Suprapubic skin (tissue), 4 donors: ENCODE measurements around the gene PHETA1. TPM values are rescaled to one million over a fixed set of nuclear protein-coding genes. Genes with fewer than 3 reads are reported as not detected.

Experiments
- DNase-seq, 2 donors: peaks; one replicate each; pipeline ENCODE4 v3.0.0-alpha.2; 2019; ENCODE audit warnings: low spot score in 2 of 2
- H3K27ac ChIP-seq: fragments of 200-600 bp; sonication (generic); one replicate; pipeline ENCODE4 v1.5.1; 2019
- H3K27me3 ChIP-seq: fragments of 200-600 bp; sonication (generic); one replicate; pipeline ENCODE4 v1.5.1; 2019
- H3K36me3 ChIP-seq: fragments of 200-600 bp; sonication (generic); one replicate; pipeline ENCODE4 v1.5.1; 2019
- H3K4me1 ChIP-seq: fragments of 200-600 bp; sonication (generic); one replicate; pipeline ENCODE4 v1.5.1; 2019
- H3K4me3 ChIP-seq: fragments of 200-600 bp; sonication (generic); one replicate; pipeline ENCODE4 v1.5.1; 2019; ENCODE audit warnings: mild to moderate bottlenecking
- H3K9me3 ChIP-seq: fragments of 200-600 bp; sonication (generic); one replicate; pipeline ENCODE4 v1.5.1; 2019
- EP300 ChIP-seq: sonication (generic); formaldehyde crosslinking; IDR thresholded peaks from one replicate; pipeline ENCODE4 v1.6.1; 2017; ENCODE audit warnings: antibody characterized with exemption
- POLR2A ChIP-seq, 2 donors: fragments of 450-650 bp; IDR thresholded peaks; one replicate each; pipeline ENCODE4 v1.6.1; 2017; ENCODE audit warnings: antibody characterized with exemption in 2 of 2, mild to moderate bottlenecking in 2 of 2, moderate library complexity in 2 of 2
- POLR2AphosphoS5 ChIP-seq, 3 donors: sonication (generic); formaldehyde crosslinking; IDR thresholded peaks; one replicate each; pipeline ENCODE4 v1.6.1; 2017; ENCODE audit warnings: antibody characterized with exemption in 3 of 3
- WGBS: methylation state at CpG from one replicate; pipeline ENCODE4 v1.1.5; 2018; 5-methylcytosine and 5-hydroxymethylcytosine counted together
- total RNA-seq, 4 donors: library from RNA; depleted of rRNA; stranded (reverse); fragments of >200 nt; gene quantifications; one replicate each; pipeline ENCODE4 v1.1.0, GENCODE V29; 2016
- TF ChIP-seq, protein P1 (sequence below), 2 donors: fragments of 200-600 bp in 1 of 2; fragments of 450-650 bp in 1 of 2; sonication (generic) in 1 of 2; IDR thresholded peaks; one replicate each; pipeline ENCODE4 v1.5.1; 2016 to 2019; ENCODE audit warnings: antibody characterized with exemption in 2 of 2, mild to moderate bottlenecking in 1 of 2, moderate library complexity in 1 of 2

Gene PHETA1
- total RNA-seq, 4 donors from 2014 or later = 15.9 to 25.7 (median 23.2) TPM

DNA sequence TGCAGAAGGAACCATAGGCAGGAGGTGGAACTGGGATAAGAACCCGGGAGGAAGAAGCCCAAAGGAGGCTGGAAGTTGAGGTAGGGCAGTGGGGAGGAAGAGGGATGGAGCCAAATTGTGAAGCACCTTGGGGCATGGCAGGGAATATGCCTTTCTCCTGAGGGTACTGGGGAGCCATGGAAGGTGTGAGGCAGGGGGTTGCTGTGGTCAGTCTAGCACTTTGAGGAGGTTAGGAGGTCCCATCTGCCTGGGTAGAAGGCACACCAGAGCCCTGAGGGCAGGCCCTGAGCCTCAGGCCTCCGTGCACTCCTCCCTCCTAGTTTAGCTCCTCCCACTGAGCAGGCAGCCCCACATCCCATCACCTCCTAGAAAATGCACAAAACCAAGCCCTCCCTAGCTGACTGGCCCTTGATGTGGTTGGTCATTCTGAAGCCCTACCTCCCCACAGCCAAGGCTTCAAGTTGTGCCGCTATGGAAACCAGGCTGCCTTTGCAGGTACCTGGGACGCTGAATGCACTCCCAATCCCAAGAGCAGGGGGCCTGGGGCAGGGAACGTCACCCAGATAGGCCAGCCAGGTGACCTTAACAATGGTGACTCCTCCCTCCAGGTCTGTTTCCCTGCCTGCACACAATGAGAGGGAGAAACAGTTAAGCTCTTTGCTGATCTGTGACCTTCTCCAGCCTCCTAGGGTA lies 15.1 kb downstream of the PHETA1 start:
- DNase-seq = no peak
- Histone ChIP-seq H3K27me3 (no peaks in the 10 kb centered on the region), H3K36me3 (no peaks in the 10 kb centered on the region), H3K27ac (no peak overlapping the region), H3K4me1 (no peaks in the 10 kb centered on the region), H3K9me3 (no peaks in the 10 kb centered on the region), H3K4me3 (no peak overlapping the region)
- 62% methylated on average over 5 of the region's 5 CpGs for WGBS
- no peak for TF ChIP-seq POLR2A (IDR thresholded peaks at IDR 0.05)
- no peak for TF ChIP-seq EP300
- TF ChIP-seq POLR2AphosphoS5 (IDR thresholded peaks at IDR 0.05) = no peak
- TF ChIP-seq, protein P1, sequence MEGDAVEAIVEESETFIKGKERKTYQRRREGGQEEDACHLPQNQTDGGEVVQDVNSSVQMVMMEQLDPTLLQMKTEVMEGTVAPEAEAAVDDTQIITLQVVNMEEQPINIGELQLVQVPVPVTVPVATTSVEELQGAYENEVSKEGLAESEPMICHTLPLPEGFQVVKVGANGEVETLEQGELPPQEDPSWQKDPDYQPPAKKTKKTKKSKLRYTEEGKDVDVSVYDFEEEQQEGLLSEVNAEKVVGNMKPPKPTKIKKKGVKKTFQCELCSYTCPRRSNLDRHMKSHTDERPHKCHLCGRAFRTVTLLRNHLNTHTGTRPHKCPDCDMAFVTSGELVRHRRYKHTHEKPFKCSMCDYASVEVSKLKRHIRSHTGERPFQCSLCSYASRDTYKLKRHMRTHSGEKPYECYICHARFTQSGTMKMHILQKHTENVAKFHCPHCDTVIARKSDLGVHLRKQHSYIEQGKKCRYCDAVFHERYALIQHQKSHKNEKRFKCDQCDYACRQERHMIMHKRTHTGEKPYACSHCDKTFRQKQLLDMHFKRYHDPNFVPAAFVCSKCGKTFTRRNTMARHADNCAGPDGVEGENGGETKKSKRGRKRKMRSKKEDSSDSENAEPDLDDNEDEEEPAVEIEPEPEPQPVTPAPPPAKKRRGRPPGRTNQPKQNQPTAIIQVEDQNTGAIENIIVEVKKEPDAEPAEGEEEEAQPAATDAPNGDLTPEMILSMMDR (IDR thresholded peaks at IDR 0.05) = no peak

DNA sequence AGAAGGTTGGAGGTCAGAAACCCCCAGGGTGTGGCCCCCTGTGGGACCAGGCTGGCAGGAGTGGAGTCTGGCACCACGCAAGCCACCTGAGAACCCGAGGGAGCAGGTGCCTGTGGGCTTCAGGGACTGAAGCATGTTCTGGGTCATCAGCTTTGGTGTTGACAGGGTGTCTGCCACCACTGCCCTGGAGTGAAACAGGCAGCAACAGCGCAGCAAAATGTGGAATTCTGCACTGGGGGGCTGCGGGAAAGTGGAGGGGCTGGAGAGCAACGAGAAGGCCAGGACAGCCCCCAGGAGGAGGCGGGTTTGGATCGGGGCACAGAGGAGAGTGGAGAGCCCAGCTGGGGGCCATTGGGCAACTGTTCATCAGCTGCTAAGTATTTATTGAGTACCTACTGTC lies 15.9 kb downstream of the PHETA1 start:
- TF ChIP-seq POLR2A (IDR thresholded peaks at IDR 0.05) (no peak), EP300 (no peak), POLR2AphosphoS5 (IDR thresholded peaks at IDR 0.05) (no peak)
- TF ChIP-seq, protein P1 (IDR thresholded peaks at IDR 0.05) = no peak
- H3K4me1 ChIP-seq = no peaks in the 10 kb centered on the region
- 87% methylated on average over 7 of the region's 7 CpGs for WGBS
- no peak overlapping the region for H3K4me3 ChIP-seq
- no peak for DNase-seq
- H3K27ac ChIP-seq = no peak overlapping the region
- no peaks in the 10 kb centered on the region for H3K27me3 ChIP-seq
- H3K36me3 ChIP-seq = no peaks in the 10 kb centered on the region
- peaks cover 3% of the 10 kb centered on the region for H3K9me3 ChIP-seq

DNA sequence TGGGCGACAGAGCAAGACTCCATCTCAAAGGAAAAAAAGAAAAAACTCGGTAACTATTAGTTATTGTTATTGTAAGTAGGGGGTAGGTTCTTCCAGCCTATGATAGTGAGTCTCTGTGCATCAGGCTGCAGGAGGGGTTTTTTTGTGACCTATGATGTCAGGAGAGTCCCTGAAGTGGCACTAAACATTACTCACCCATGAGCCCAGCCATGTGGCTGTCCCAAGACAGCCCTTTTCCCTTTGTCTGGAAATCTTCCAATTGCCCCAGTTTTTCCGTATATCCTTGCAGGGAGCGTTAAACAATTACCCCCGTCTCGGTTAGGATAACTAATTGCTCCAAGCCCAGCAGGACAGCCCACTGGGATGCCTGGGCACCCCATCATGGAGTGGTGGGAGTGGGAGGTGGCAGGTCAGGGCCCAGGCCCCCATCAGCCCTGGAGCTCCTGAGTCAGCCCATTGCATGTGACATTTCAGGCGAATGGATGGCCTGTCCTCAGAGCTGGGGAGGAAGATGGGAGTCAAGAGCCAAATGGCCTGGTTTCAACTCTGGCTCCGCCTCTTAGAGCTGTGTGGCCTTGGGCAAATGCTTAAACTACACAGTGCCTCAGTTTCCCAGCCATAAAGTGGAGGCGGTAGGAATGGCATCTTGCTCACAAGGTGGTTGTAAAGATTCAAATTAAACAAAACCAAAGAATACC lies 16.4 kb downstream of the PHETA1 start:
- no peak for DNase-seq
- no peaks in the 10 kb centered on the region for H3K4me1 ChIP-seq
- no peaks in the 10 kb centered on the region for H3K36me3 ChIP-seq
- 73% methylated on average over 8 of the region's 9 CpGs for WGBS
- H3K9me3 ChIP-seq = peaks cover 9% of the 10 kb centered on the region
- no peaks in the 10 kb centered on the region for H3K27me3 ChIP-seq
- TF ChIP-seq EP300 (no peak), POLR2AphosphoS5 (IDR thresholded peaks at IDR 0.05) (no peak), POLR2A (IDR thresholded peaks at IDR 0.05) (no peak)
- TF ChIP-seq, protein P1 (IDR thresholded peaks at IDR 0.05) = no peak
- H3K4me3 ChIP-seq = no peak overlapping the region
- no peak overlapping the region for H3K27ac ChIP-seq

DNA sequence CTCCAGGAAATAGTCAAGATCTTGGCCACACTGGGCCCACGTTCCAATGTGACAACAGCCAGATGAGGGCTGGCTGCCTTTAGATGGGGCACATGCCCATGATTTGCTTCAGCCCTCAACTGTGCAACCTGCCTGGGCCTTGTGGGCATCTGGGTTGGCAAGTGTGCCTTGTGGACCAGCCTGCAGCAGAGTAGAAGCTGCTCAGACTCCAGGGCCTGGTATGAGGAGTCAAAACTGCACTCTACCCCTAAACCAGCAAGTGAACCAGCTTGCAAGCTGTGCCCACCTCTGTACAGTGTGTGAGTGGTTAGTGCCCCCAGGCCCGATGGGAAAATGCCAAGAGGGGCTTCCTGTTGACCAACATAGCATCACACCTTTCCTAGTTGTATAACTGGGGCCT lies 17.9 kb downstream of the PHETA1 start:
- Histone ChIP-seq H3K36me3 (no peaks in the 10 kb centered on the region), H3K27ac (no peak overlapping the region), H3K27me3 (no peaks in the 10 kb centered on the region), H3K4me1 (no peaks in the 10 kb centered on the region), H3K4me3 (no peak overlapping the region), H3K9me3 (peaks cover 12% of the 10 kb centered on the region)
- no peak for DNase-seq
- no peak for TF ChIP-seq EP300
- TF ChIP-seq, protein P1 (IDR thresholded peaks at IDR 0.05) = no peak
- TF ChIP-seq POLR2A (IDR thresholded peaks at IDR 0.05) = no peak
- no peak for TF ChIP-seq POLR2AphosphoS5 (IDR thresholded peaks at IDR 0.05)
- 71% methylated on average over 2 of the region's 2 CpGs for WGBS

DNA sequence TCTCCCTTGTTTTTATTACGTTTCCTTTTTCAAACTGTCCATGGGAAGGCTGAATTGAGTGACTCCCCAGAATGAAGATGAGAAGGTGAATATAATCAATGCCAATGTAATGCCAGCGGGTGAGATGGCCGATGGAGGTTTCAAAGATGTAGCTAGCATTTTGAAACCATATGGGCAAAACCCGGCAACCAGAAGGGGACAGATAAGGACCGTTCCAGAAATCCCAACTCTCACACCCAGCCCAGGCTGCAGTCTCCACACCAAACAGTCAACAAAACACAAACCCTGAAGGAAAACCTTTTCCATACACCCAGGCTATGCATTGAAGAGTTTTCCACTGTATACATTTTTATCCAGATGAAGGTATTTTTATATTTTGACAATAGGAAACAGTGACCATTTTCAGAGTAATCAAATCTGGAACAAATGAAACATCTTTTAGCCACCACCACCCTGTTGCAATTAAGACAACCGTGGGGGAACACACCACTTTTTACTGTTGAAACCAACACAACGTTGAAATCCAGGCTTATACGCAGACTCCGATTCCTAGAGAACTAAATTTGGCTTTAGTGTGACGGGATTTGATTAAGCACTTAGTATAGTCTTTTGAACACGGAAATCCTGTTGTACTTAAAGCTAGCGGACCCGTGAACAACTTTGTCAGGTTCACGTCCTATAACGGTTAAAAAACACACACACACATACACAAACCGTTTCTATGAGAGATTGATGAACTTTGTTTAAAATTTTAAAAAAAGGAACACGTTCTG lies 19.0 kb downstream of the PHETA1 start:
- Histone ChIP-seq H3K4me3 (no peak overlapping the region), H3K9me3 (peaks cover 12% of the 10 kb centered on the region), H3K4me1 (no peaks in the 10 kb centered on the region), H3K36me3 (no peaks in the 10 kb centered on the region), H3K27ac (no peak overlapping the region), H3K27me3 (no peaks in the 10 kb centered on the region)
- DNase-seq = no peak
- 88% methylated on average over 17 of the region's 17 CpGs for WGBS
- TF ChIP-seq, protein P1 (IDR thresholded peaks at IDR 0.05) = no peak
- TF ChIP-seq EP300 (no peak), POLR2A (IDR thresholded peaks at IDR 0.05) (no peak), POLR2AphosphoS5 (IDR thresholded peaks at IDR 0.05) (no peak)
